Left ventricle myocardium inferior (tissue), 1 donor: ENCODE results near the gene SLC39A5. TPM values are rescaled to one million over a fixed set of nuclear protein-coding genes. Genes with fewer than 3 reads are reported as not detected.

Experiments used
- DNase-seq: peaks from one replicate; pipeline ENCODE4 v3.0.0-alpha.2; 2020
- H3K27ac ChIP-seq: fragments of 200-600 bp; replicated peaks from 2 replicates; pipeline ENCODE4 v1.8.0; 2021
- H3K27me3 ChIP-seq: fragments of 200-600 bp; 2 replicates; pipeline ENCODE4 v1.8.0; 2021; ENCODE audit warnings: low read depth
- H3K36me3 ChIP-seq: fragments of 200-600 bp; 2 replicates; pipeline ENCODE4 v1.8.0; 2021
- H3K4me1 ChIP-seq: fragments of 200-600 bp; 2 replicates; pipeline ENCODE4 v1.8.0; 2021
- H3K4me3 ChIP-seq: fragments of 200-600 bp; 2 replicates; pipeline ENCODE4 v1.8.0; 2021; ENCODE audit warnings: mild to moderate bottlenecking, moderate library complexity
- H3K9me3 ChIP-seq: fragments of 200-600 bp; replicated peaks from 2 replicates; pipeline ENCODE4 v1.8.0; 2021
- intact Hi-C: fragments of 100-400 bp; cut with micrococcal nuclease; formaldehyde crosslinking; loops from one replicate; pipeline ENCODE4 v1.11.0; 2022
- total RNA-seq: library from RNA; stranded (reverse); fragmentation: NEBNext Ultra II Directional; extraction: Animal tissue kit (Norgen Biotek cat#: 25700); gene quantifications from one replicate; pipeline ENCODE4 v1.2.1, GENCODE V29; 2021
- TF ChIP-seq, protein P1 (sequence below): fragments of 200-600 bp; IDR thresholded peaks from 2 replicates; pipeline ENCODE4 v1.8.0; 2021; ENCODE audit warnings: antibody characterized with exemption, mild to moderate bottlenecking, borderline replicate concordance
- donor health status: DM: no; HTN: yes; CAD: no; lungs with severe emphysema.

SLC39A5 gene
- total RNA-seq, 1 donor from 2014 or later = not detected

DNA sequence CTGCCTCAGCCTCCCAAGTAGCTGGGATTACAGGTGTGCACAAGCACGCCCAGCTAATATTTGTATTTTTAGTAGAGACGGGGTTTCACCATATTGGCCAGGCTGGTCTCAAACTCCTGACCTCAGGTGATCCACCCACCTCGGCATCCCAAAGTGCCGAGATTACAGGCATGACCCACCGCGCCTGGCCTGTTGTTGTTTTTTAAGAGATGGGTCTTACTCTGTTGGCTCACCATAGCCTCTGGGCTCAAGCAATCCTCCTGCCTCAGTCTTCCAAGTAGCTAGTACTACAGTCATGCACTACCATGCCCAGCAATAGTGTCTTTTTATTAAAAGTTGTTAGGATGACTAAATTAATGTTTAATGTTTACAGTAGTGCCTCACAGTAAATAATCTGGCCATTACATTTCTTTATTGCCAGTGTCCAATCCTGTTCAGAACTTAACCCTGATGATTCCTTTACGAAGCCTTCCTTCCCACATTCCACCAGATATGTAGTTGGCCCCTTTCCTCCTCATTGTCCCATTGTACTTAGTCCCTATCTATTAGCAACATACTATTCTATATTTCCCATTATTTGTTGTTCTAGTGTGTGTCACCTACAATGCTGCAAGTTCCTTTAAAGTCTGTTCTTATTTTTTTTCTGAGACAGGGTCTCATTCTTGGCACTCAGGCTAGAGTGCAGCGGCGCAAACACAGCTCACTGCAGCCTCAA is 31.8 kb upstream of the SLC39A5 start:
- Histone ChIP-seq H3K36me3 (no peaks in the 10 kb centered on the region), H3K4me3 (no peak overlapping the region), H3K27me3 (no peaks in the 10 kb centered on the region), H3K4me1 (peaks cover 7% of the 10 kb centered on the region), H3K27ac (no peak overlapping the region), H3K9me3 (no peaks in the 10 kb centered on the region)
- intact Hi-C loops = no loop called here
- no peak for DNase-seq
- TF ChIP-seq, protein P1, sequence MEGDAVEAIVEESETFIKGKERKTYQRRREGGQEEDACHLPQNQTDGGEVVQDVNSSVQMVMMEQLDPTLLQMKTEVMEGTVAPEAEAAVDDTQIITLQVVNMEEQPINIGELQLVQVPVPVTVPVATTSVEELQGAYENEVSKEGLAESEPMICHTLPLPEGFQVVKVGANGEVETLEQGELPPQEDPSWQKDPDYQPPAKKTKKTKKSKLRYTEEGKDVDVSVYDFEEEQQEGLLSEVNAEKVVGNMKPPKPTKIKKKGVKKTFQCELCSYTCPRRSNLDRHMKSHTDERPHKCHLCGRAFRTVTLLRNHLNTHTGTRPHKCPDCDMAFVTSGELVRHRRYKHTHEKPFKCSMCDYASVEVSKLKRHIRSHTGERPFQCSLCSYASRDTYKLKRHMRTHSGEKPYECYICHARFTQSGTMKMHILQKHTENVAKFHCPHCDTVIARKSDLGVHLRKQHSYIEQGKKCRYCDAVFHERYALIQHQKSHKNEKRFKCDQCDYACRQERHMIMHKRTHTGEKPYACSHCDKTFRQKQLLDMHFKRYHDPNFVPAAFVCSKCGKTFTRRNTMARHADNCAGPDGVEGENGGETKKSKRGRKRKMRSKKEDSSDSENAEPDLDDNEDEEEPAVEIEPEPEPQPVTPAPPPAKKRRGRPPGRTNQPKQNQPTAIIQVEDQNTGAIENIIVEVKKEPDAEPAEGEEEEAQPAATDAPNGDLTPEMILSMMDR = no peak

GRCh38 chr12:56198836-56199235 is 31.0 kb upstream of the SLC39A5 start:
- no peak overlapping the region for H3K4me3 ChIP-seq
- no peaks in the 10 kb centered on the region for H3K36me3 ChIP-seq
- peaks cover 7% of the 10 kb centered on the region for H3K4me1 ChIP-seq
- no peak overlapping the region for H3K27ac ChIP-seq
- H3K9me3 ChIP-seq = no peaks in the 10 kb centered on the region
- no peaks in the 10 kb centered on the region for H3K27me3 ChIP-seq
- intact Hi-C loops = no loop called here
- DNase-seq = no peak
- TF ChIP-seq, protein P1 = no peak

GRCh38 chr12:56202366-56202765 is 27.5 kb upstream of the SLC39A5 start:
- Histone ChIP-seq H3K36me3 (peaks cover 24% of the 10 kb centered on the region), H3K27ac (no peak overlapping the region), H3K4me3 (no peak overlapping the region), H3K4me1 (peaks cover 17% of the 10 kb centered on the region), H3K27me3 (no peaks in the 10 kb centered on the region), H3K9me3 (no peaks in the 10 kb centered on the region)
- TF ChIP-seq, protein P1 = no peak
- intact Hi-C loops = no loop called here
- no peak for DNase-seq

GRCh38 chr12:56202838-56203237 is 27.0 kb upstream of the SLC39A5 start:
- no peak overlapping the region for H3K4me3 ChIP-seq
- no peak overlapping the region for H3K27ac ChIP-seq
- H3K27me3 ChIP-seq = no peaks in the 10 kb centered on the region
- intact Hi-C loops = no loop called here
- H3K4me1 ChIP-seq = peaks cover 17% of the 10 kb centered on the region
- H3K36me3 ChIP-seq = peaks cover 29% of the 10 kb centered on the region
- H3K9me3 ChIP-seq = no peaks in the 10 kb centered on the region
- TF ChIP-seq, protein P1 = no peak
- DNase-seq = no peak

GRCh38 chr12:56204275-56204674 is 25.6 kb upstream of the SLC39A5 start:
- Histone ChIP-seq H3K27me3 (no peaks in the 10 kb centered on the region), H3K4me1 (peaks cover 17% of the 10 kb centered on the region), H3K9me3 (no peaks in the 10 kb centered on the region), H3K27ac (peak overlapping the region; percentile 56), H3K36me3 (peaks cover 43% of the 10 kb centered on the region), H3K4me3 (no peak overlapping the region)
- DNase-seq = no peak
- intact Hi-C loops = no loop called here
- TF ChIP-seq, protein P1 = no peak
